Measurements from ENCODE around the gene NOLC1.

- TF ChIP-seq CTCF (IDR thresholded peaks at IDR 0.05) (no peak), POLR2A (IDR thresholded peaks at IDR 0.05) (no peak)
These were observed 16.1 kb upstream of the NOLC1 start for GRCh38 chr10:102135956-102136526.

Measured in thyroid gland (tissue), 4 donors.